H1 (cell line): ENCODE results near the gene SCYGR7.

ENCODE experiments used
- CHD2 ChIP-seq: IDR thresholded peaks from 2 replicates; pipeline ENCODE4 v1.6.1; 2012; ENCODE audit warnings: low read length, improper control_type of control experiment
- GABPA ChIP-seq: IDR thresholded peaks from 2 replicates; pipeline ENCODE4 v1.6.1; 2011; ENCODE audit warnings: mild to moderate bottlenecking, low read length, moderate library complexity, borderline replicate concordance; ENCODE audit not compliant: insufficient read depth
- POLR2A ChIP-seq, 2 experiments: IDR thresholded peaks; 1 replicate in 1 of 2; 2 replicates in 1 of 2; pipeline ENCODE4 v1.6.1; 2011; ENCODE audit warnings: low read depth in 2 of 2, low read length in 2 of 2, mild to moderate bottlenecking in 2 of 2; ENCODE audit errors: control extremely low read depth in 1 of 2
- RFX5 ChIP-seq: IDR thresholded peaks from 2 replicates; pipeline ENCODE4 v1.6.1; 2011; ENCODE audit warnings: low read depth, low read length, improper control_type of control experiment, borderline replicate concordance
- SRF ChIP-seq: IDR thresholded peaks from 2 replicates; pipeline ENCODE4 v1.6.1; 2011; ENCODE audit warnings: mild to moderate bottlenecking, low read depth, low read length, moderate library complexity
- YY1 ChIP-seq: IDR thresholded peaks from 2 replicates; pipeline ENCODE4 v1.6.1; 2011; ENCODE audit warnings: low read depth, mild to moderate bottlenecking, low read length
- TF ChIP-seq, protein P1 (sequence below), 3 experiments: IDR thresholded peaks; 1 replicate in 2 of 3; 2 replicates in 1 of 3; pipeline versions ENCODE4 v1.5.1 to v1.6.1; 2011; ENCODE audit warnings: low read length in 3 of 3, mild to moderate bottlenecking in 3 of 3, inconsistent platforms in 2 of 3, low read depth in 1 of 3, moderate library complexity in 1 of 3; ENCODE audit not compliant: insufficient read depth in 1 of 3; ENCODE audit errors: control extremely low read depth in 1 of 3
- TF ChIP-seq, protein P2 (sequence below): IDR thresholded peaks from 2 replicates; pipeline ENCODE4 v1.6.1; 2011; ENCODE audit warnings: low read length, improper control_type of control experiment
- TF ChIP-seq, protein P3 (sequence below): IDR thresholded peaks from 2 replicates; pipeline ENCODE4 v1.6.1; 2011; ENCODE audit warnings: low read depth, mild to moderate bottlenecking, low read length; ENCODE audit not compliant: insufficient read depth
- TF ChIP-seq, protein P4 (sequence below): IDR thresholded peaks from 2 replicates; pipeline ENCODE4 v1.6.1; 2012; ENCODE audit warnings: inconsistent platforms

DNA sequence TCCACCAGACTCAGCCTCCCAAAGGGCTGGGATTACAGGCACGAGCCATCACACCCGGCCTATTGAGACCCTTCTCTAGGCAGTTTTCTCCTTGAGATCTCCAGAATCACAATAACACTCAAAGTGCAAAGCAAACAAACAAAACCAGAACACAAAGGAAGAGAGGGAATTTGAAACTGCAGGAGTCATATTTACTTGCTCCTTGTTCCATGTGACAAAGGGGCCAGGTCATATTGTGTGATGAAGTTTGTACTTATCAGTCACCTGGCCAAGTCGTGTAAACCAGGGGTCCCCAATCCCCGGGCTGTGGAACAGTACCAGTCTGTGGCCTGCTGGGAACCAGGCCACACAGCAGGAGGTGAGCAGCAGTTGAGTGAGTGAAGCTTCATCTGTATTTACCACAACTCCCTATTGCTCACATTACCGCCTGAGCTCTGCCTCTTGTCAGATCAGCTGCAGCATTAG lies 44.1 kb downstream of the SCYGR7 start:
- TF ChIP-seq CHD2, result no peak
- TF ChIP-seq, protein P1, sequence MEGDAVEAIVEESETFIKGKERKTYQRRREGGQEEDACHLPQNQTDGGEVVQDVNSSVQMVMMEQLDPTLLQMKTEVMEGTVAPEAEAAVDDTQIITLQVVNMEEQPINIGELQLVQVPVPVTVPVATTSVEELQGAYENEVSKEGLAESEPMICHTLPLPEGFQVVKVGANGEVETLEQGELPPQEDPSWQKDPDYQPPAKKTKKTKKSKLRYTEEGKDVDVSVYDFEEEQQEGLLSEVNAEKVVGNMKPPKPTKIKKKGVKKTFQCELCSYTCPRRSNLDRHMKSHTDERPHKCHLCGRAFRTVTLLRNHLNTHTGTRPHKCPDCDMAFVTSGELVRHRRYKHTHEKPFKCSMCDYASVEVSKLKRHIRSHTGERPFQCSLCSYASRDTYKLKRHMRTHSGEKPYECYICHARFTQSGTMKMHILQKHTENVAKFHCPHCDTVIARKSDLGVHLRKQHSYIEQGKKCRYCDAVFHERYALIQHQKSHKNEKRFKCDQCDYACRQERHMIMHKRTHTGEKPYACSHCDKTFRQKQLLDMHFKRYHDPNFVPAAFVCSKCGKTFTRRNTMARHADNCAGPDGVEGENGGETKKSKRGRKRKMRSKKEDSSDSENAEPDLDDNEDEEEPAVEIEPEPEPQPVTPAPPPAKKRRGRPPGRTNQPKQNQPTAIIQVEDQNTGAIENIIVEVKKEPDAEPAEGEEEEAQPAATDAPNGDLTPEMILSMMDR (IDR thresholded peaks at IDR 0.05; ENCODE audit: control extremely low read depth in 1 of 3, insufficient read depth in 1 of 3, low read depth in 1 of 3, low read length in 3 of 3), result no peak
- no peak for TF ChIP-seq SRF
- TF ChIP-seq, protein P2, sequence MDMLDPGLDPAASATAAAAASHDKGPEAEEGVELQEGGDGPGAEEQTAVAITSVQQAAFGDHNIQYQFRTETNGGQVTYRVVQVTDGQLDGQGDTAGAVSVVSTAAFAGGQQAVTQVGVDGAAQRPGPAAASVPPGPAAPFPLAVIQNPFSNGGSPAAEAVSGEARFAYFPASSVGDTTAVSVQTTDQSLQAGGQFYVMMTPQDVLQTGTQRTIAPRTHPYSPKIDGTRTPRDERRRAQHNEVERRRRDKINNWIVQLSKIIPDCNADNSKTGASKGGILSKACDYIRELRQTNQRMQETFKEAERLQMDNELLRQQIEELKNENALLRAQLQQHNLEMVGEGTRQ, result no peak
- TF ChIP-seq POLR2A (IDR thresholded peaks at IDR 0.05; ENCODE audit: control extremely low read depth in 1 of 2, low read depth in 2 of 2, low read length in 2 of 2), result no peak
- no peak for TF ChIP-seq YY1
- TF ChIP-seq RFX5, result no peak
- TF ChIP-seq, protein P3, sequence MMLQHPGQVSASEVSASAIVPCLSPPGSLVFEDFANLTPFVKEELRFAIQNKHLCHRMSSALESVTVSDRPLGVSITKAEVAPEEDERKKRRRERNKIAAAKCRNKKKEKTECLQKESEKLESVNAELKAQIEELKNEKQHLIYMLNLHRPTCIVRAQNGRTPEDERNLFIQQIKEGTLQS, result no peak
- TF ChIP-seq, protein P4, sequence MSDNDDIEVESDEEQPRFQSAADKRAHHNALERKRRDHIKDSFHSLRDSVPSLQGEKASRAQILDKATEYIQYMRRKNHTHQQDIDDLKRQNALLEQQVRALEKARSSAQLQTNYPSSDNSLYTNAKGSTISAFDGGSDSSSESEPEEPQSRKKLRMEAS, result no peak
- no peak for TF ChIP-seq GABPA
